A549 (cell line): ENCODE results near the gene GRIK5. TPM values are rescaled to one million over a fixed set of nuclear protein-coding genes. Genes with fewer than 3 reads are reported as not detected.
A peak's percentile ranks its signal among the peaks of the same experiment; 100 is the strongest.
"Not testable (repeated sequence)": the region's sequence is repeated elsewhere in the genome, so short reads cannot be mapped to it uniquely, and the experiment has no call there.

Experiments
- ATAC-seq, 2 experiments: fragments of 200-7000 bp in 1 of 2; fragments of >200 bp in 1 of 2; cut with Nextera tagmentation in 1 of 2; cut with Tn5 transposase in 1 of 2; 3 replicates each; pipeline versions ENCODE4 v1.8.0 to v1.9.1; 2018 to 2020; ENCODE audit warnings: mild to moderate bottlenecking in 1 of 2, moderate library complexity in 1 of 2
- CTCF ChIA-PET: fragments of 300-600 bp; sonication (Branson Sonifier 250); formaldehyde crosslinking; extraction: SDS; loops from one replicate; lab custom pipeline; 2021; ENCODE audit warnings: antibody characterized with exemption, inconsistent platforms; lab: Yijun Ruan, JAX
- POLR2A ChIA-PET: fragments of 350-600 bp; formaldehyde crosslinking; extraction: SDS; loops from one replicate; lab custom pipeline; 2021; ENCODE audit warnings: antibody characterized with exemption, inconsistent platforms; lab: Yijun Ruan, JAX
- DNase-seq, 2 experiments: peaks; one replicate each; pipeline versions ENCODE4 v3.0.0 to v3.0.0-alpha.2; 2011 to 2016; ENCODE audit warnings: low read depth in 1 of 2, low spot score in 1 of 2
- FAIRE-seq: peaks from 2 replicates; lab custom pipeline; 2011; peaks lifted over from hg19 to GRCh38; lab: Jason Lieb, UNC
- H3K27ac ChIP-seq, 2 experiments: fragments of >200 bp; sonication (Bioruptor Twin); formaldehyde crosslinking; 3 replicates each; pipeline ENCODE4 v1.5.1; 2016 to 2017
- H3K4me1 ChIP-seq: fragments of >200 bp; sonication (Bioruptor Twin); formaldehyde crosslinking; 3 replicates; pipeline ENCODE4 v1.6.1; 2016
- H3K4me2 ChIP-seq: fragments of >200 bp; sonication (Bioruptor Twin); formaldehyde crosslinking; 3 replicates; pipeline ENCODE4 v1.6.1; 2016
- H3K4me3 ChIP-seq: fragments of >200 bp; sonication (Bioruptor Twin); formaldehyde crosslinking; 3 replicates; pipeline ENCODE4 v1.5.1; 2016
- H3K9me3 ChIP-seq: fragments of >200 bp; sonication (Bioruptor Twin); formaldehyde crosslinking; 3 replicates; pipeline ENCODE4 v1.6.1; 2016
- CBX2 ChIP-seq: fragments of 200-600 bp; sonication (generic); IDR thresholded peaks from 2 replicates; pipeline ENCODE4 v1.6.1; 2016; ENCODE audit warnings: low read depth, mild to moderate bottlenecking, borderline replicate concordance
- EHMT2 ChIP-seq: fragments of 200-600 bp; sonication (generic); IDR thresholded peaks from 2 replicates; pipeline ENCODE4 v1.6.1; 2016; ENCODE audit warnings: antibody characterized with exemption, low read depth, mild to moderate bottlenecking, moderate library complexity
- EP300 ChIP-seq, 2 experiments: fragments of >200 bp; sonication (Bioruptor Twin); formaldehyde crosslinking; IDR thresholded peaks; 2 replicates in 1 of 2; 3 replicates in 1 of 2; pipeline ENCODE4 v1.6.1; 2016 to 2017
- NPAS2 ChIP-seq: fragments of 250-450 bp; sonication (Bioruptor Pico); IDR thresholded peaks from 2 replicates; pipeline ENCODE4 v1.8.0; 2022; ENCODE audit warnings: mild to moderate bottlenecking, moderate library complexity, borderline replicate concordance
- NR3C1 ChIP-seq: fragments of >200 bp; sonication (Bioruptor Twin); formaldehyde crosslinking; IDR thresholded peaks from 3 replicates; pipeline ENCODE4 v1.6.1; 2017
- POLR2A ChIP-seq: IDR thresholded peaks from 2 replicates; pipeline ENCODE4 v1.6.1; 2012; ENCODE audit warnings: mild to moderate bottlenecking, low read length
- RARB ChIP-seq: fragments of 250-450 bp; sonication (Bioruptor Pico); IDR thresholded peaks from 2 replicates; pipeline ENCODE4 v1.8.0; 2021; ENCODE audit warnings: mild to moderate bottlenecking, moderate library complexity
- RNF2 ChIP-seq: fragments of 200-600 bp; sonication (generic); IDR thresholded peaks from 2 replicates; pipeline ENCODE4 v1.6.1; 2016; ENCODE audit warnings: low read depth, mild to moderate bottlenecking, antibody characterized with exemption, moderate library complexity, borderline replicate concordance
- SREBF2 ChIP-seq: fragments of 450-650 bp; IDR thresholded peaks from 2 replicates; pipeline ENCODE4 v1.6.1; 2014; ENCODE audit warnings: mild to moderate bottlenecking, moderate library complexity
- TP53 ChIP-seq: fragments of 250-450 bp; sonication (Bioruptor Pico); IDR thresholded peaks from 2 replicates; pipeline ENCODE4 v1.5.0; 2021; ENCODE audit warnings: mild to moderate bottlenecking, moderate library complexity
- WGBS: methylation state at CpG from one replicate; pipeline ENCODE4 v1.1.6; 2017; ENCODE audit errors: missing lambda C conversion rate; 5-methylcytosine and 5-hydroxymethylcytosine counted together
- polyA plus RNA-seq, 4 experiments: library from polyadenylated mRNA; depleted of rRNA in 3 of 4; stranded (reverse); fragments of >200 nt; fragmentation: RNase III in 1 of 4; extraction: RNeasy Plus Mini Kit Qiagen cat#74134 plus additional on column Dnase treatment in 1 of 4; gene quantifications; 2 replicates in 3 of 4; 3 replicates in 1 of 4; pipeline ENCODE4 v1.2.3, GENCODE V29; 2011 to 2017
- TF ChIP-seq, protein P1 (sequence below): fragments of >200 bp; sonication (Bioruptor Twin); formaldehyde crosslinking; IDR thresholded peaks from 3 replicates; pipeline ENCODE4 v1.5.1; 2016
- TF ChIP-seq, protein P2 (sequence below): fragments of >200 bp; sonication (Bioruptor Twin); formaldehyde crosslinking; IDR thresholded peaks from 3 replicates; pipeline ENCODE4 v1.6.1; 2016
- TF ChIP-seq, protein P3 (sequence below): fragments of >200 bp; sonication (Bioruptor Twin); formaldehyde crosslinking; IDR thresholded peaks from 2 replicates; pipeline ENCODE4 v1.6.1; 2016
- TF ChIP-seq, protein P4 (sequence below): IDR thresholded peaks from 2 replicates; pipeline ENCODE4 v1.6.1; 2012
- TF ChIP-seq, protein P5 (sequence below): fragments of 250-450 bp; sonication (Bioruptor Pico); IDR thresholded peaks from 2 replicates; pipeline ENCODE4 v1.5.0; 2020; ENCODE audit warnings: low read depth, mild to moderate bottlenecking, moderate library complexity
- TF ChIP-seq, protein P6 (sequence below): fragments of 450-650 bp; IDR thresholded peaks from 2 replicates; pipeline ENCODE4 v1.6.1; 2014; ENCODE audit warnings: antibody characterized with exemption
- TF ChIP-seq, protein P7 (sequence below): IDR thresholded peaks from 2 replicates; pipeline ENCODE4 v1.6.1; 2012; ENCODE audit warnings: low read depth, borderline replicate concordance

Gene GRIK5
- polyA plus RNA-seq, 2 of the 4 experiments (the other 2 are of a cell fraction), result 0.22 to 0.54 TPM

DNA sequence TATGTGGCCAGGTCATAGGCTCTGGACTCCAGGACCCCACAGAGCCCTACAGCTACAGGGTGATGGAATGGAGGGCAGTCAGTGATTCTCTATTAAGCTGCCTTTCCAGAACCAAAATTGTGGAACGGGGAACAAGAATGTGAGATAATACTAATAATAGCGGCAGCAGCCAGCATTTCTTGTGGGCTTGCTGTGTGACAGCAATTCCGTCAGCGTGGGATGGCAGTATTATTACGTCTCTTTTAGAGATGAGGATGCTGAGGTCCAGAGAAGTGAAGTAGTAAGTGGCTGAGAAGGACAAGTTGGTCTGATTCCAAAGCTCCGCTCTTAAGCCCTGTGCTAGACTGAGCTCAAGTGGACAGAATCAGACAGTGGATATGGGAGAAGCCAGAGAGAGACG, 24.4 kb downstream of the GRIK5 start:
- DNase-seq, result no peak
- WGBS, result 76% methylated on average over 7 of the region's 7 CpGs
- Histone ChIP-seq H3K27ac (no peak overlapping the region), H3K4me3 (no peak overlapping the region), H3K9me3 (no peaks in the 10 kb centered on the region), H3K4me1 (0 out of 3 replicates have a peak, but pooled peaks cover 6% of the 10 kb centered on the region), H3K4me2 (no peak overlapping the region)
- CTCF ChIA-PET, result interaction anchor here (0.8 to 21.9 kb wide), 10 partner anchors 8 to 252 kb away, joined by 3 to 324 read pairs (median 4); no protein-coding TSS in a partner anchor
- ATAC-seq, result no peak
- TF ChIP-seq, protein P1, sequence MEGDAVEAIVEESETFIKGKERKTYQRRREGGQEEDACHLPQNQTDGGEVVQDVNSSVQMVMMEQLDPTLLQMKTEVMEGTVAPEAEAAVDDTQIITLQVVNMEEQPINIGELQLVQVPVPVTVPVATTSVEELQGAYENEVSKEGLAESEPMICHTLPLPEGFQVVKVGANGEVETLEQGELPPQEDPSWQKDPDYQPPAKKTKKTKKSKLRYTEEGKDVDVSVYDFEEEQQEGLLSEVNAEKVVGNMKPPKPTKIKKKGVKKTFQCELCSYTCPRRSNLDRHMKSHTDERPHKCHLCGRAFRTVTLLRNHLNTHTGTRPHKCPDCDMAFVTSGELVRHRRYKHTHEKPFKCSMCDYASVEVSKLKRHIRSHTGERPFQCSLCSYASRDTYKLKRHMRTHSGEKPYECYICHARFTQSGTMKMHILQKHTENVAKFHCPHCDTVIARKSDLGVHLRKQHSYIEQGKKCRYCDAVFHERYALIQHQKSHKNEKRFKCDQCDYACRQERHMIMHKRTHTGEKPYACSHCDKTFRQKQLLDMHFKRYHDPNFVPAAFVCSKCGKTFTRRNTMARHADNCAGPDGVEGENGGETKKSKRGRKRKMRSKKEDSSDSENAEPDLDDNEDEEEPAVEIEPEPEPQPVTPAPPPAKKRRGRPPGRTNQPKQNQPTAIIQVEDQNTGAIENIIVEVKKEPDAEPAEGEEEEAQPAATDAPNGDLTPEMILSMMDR, result no peak
- TF ChIP-seq TP53, result no peak
- TF ChIP-seq EP300 (IDR thresholded peaks at IDR 0.05), result no peak
- TF ChIP-seq EHMT2, result no peak
- TF ChIP-seq, protein P2, sequence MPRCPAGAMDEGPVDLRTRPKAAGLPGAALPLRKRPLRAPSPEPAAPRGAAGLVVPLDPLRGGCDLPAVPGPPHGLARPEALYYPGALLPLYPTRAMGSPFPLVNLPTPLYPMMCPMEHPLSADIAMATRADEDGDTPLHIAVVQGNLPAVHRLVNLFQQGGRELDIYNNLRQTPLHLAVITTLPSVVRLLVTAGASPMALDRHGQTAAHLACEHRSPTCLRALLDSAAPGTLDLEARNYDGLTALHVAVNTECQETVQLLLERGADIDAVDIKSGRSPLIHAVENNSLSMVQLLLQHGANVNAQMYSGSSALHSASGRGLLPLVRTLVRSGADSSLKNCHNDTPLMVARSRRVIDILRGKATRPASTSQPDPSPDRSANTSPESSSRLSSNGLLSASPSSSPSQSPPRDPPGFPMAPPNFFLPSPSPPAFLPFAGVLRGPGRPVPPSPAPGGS, result no peak
- POLR2A ChIA-PET, result no interaction called here
- FAIRE-seq, result peak; percentile 43

DNA sequence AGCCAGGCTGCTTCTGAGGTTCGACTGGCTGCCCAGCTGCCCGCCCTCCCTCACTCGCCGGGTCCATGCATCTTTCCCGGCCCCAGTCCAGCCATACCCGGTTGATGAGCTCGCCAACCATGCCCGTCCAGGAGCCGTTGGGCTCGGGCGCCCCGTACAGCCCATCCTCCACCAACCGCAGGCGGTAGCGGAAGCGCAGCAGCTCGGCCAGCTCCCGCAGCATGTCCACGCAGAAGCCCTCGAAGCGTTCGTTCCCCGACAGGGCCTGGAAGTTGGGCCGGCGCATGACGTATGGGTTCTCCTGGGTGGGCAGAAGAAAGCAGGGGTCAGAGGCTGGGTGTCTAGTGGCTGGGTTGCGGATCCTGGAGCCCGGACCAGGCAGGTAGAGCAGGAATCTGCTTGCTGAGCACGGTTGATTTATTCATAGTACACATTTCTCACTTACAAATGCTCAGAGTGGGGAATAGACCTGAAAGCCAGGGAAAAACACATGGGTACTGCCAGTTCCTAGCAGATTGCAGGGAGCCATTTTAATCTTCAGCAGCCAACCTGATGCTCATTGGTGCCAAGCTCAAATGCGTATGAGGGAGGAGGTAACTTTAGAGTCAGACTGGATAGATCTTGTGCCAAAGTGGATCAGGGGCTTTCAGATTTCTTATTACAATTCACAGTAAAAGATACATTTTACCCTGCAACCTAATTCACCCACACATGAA, 27.4 kb downstream of the GRIK5 start:
- CTCF ChIA-PET, result interaction anchor here (0.9 to 21.9 kb wide), 7 partner anchors 9 to 55 kb away, joined by 3 to 324 read pairs (median 4); no protein-coding TSS in a partner anchor
- no peaks in the 10 kb centered on the region for H3K4me1 ChIP-seq
- TF ChIP-seq, protein P3, sequence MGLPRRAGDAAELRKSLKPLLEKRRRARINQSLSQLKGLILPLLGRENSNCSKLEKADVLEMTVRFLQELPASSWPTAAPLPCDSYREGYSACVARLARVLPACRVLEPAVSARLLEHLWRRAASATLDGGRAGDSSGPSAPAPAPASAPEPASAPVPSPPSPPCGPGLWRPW, result no peak
- TF ChIP-seq, protein P4, sequence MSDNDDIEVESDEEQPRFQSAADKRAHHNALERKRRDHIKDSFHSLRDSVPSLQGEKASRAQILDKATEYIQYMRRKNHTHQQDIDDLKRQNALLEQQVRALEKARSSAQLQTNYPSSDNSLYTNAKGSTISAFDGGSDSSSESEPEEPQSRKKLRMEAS, result no peak
- TF ChIP-seq SREBF2 (no peak), POLR2A (no peak), NPAS2 (no peak), RARB (CRISPR knock-in tag) (no peak), NR3C1 (no peak), CBX2 (no peak), RNF2 (no peak)
- TF ChIP-seq, protein P5, sequence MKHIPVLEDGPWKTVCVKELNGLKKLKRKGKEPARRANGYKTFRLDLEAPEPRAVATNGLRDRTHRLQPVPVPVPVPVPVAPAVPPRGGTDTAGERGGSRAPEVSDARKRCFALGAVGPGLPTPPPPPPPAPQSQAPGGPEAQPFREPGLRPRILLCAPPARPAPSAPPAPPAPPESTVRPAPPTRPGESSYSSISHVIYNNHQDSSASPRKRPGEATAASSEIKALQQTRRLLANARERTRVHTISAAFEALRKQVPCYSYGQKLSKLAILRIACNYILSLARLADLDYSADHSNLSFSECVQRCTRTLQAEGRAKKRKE (CRISPR knock-in tag), result no peak
- TF ChIP-seq, protein P1, result no peak
- TF ChIP-seq, protein P6, sequence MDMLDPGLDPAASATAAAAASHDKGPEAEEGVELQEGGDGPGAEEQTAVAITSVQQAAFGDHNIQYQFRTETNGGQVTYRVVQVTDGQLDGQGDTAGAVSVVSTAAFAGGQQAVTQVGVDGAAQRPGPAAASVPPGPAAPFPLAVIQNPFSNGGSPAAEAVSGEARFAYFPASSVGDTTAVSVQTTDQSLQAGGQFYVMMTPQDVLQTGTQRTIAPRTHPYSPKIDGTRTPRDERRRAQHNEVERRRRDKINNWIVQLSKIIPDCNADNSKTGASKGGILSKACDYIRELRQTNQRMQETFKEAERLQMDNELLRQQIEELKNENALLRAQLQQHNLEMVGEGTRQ, result no peak
- TF ChIP-seq, protein P7, sequence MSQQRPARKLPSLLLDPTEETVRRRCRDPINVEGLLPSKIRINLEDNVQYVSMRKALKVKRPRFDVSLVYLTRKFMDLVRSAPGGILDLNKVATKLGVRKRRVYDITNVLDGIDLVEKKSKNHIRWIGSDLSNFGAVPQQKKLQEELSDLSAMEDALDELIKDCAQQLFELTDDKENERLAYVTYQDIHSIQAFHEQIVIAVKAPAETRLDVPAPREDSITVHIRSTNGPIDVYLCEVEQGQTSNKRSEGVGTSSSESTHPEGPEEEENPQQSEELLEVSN, result no peak
- TF ChIP-seq, all 56 proteins: peak for 0
- H3K4me2 ChIP-seq, result no peak overlapping the region
- H3K4me3 ChIP-seq, result no peak overlapping the region
- FAIRE-seq (peak; percentile 13), ATAC-seq (no peak), DNase-seq (no peak)
- no peaks in the 10 kb centered on the region for H3K9me3 ChIP-seq
- no peak overlapping the region for H3K27ac ChIP-seq
- WGBS, result 74% methylated on average over 30 of the region's 30 CpGs
- POLR2A ChIA-PET, result interaction anchor here (0.6 to 0.9 kb wide), 2 partner anchors 13 to 34 kb away, joined by 4 to 6 read pairs; partner anchors contain the start of gene ZNF574

DNA sequence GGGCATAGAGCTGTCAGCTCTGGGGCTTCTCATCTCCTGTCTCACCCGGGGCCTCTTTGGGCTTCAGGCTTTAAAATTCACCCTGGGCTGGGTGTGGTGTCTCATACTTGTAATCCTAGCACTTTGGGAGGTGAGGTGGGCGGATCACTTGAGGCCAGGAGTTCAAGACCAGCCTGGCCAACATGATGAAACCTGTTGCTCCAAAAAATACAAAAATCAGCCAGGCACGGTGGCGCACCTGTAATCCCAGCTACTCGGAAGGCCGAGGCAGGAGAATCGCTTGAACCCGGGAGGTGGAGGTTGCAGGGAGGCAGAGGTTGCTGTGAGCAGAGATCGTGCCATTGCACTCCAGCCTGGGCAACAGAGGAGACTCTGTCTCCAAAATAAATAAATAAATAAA, 29.5 kb downstream of the GRIK5 start:
- FAIRE-seq, H3K27ac ChIP-seq, H3K9me3 ChIP-seq, H3K4me1 ChIP-seq, H3K4me2 ChIP-seq, DNase-seq, ATAC-seq, H3K4me3 ChIP-seq: not testable (repeated sequence)
- ChIA-PET POLR2A (interaction anchor here (1.4 kb wide), 1 partner anchor 35 kb away, joined by 3 read pairs; the partner anchor contains the start of gene ZNF574), CTCF (interaction anchor here (0.6 to 21.9 kb wide), 5 partner anchors 7 to 92 kb away, joined by 3 to 324 read pairs (median 3); partner anchors contain the start of gene POU2F2)
- 71% methylated on average over 9 of the region's 9 CpGs for WGBS
